Adipose tissue (tissue), 3 donors: ENCODE results near the gene PBX2. TPM values are rescaled to one million over a fixed set of nuclear protein-coding genes. Genes with fewer than 3 reads are reported as not detected.
"Not testable (repeated sequence)": the region's sequence is repeated elsewhere in the genome, so short reads cannot be mapped to it uniquely, and the experiment has no call there.

Experiments used
- H3K27ac ChIP-seq: one replicate; pipeline ENCODE4 v1.5.1; 2013; ENCODE audit warnings: low read depth, low read length
- WGBS, 3 donors: extraction: QIAGEN DNeasy Blood & Tissue Kit; methylation state at CpG; one replicate each; pipeline ENCODE4 v1.1.7; 2013; 5-methylcytosine and 5-hydroxymethylcytosine counted together
- polyA plus RNA-seq, 3 donors: library from polyadenylated mRNA; stranded (reverse); fragments of 200-250 nt; gene quantifications; one replicate each; pipeline ENCODE4 v1.2.3, GENCODE V29; 2013
- donor health status: healthy with polysubstance abuse.
- donor health status: Bipolar disorder and iron deficiency.
- donor health status: healthy.

Gene PBX2
- polyA plus RNA-seq, 3 donors = 19.0 to 60.2 (median 33.5) TPM

- WGBS, 3 donors = 77 to 84% (median 77%) methylated on average over 8 of the region's 8 CpGs
- H3K27ac ChIP-seq = peak overlapping the region; percentile 58
Measured at GRCh38 chr6:32190911-32191677, 1.1 kb upstream of the PBX2 start.

GRCh38 chr6:32189742-32190053 is 304 bp downstream of the PBX2 start:
- H3K27ac ChIP-seq = peak overlapping the region; percentile 69
- 0 to 15% (median 2%) methylated on average over 13 to 23 of the region's 23 CpGs for WGBS, 3 donors

- 1 to 3% (median 2%) methylated on average over 9 to 10 of the region's 10 CpGs for WGBS, 3 donors
Measured at GRCh38 chr6:32189069-32189741, 797 bp downstream of the PBX2 start.

GRCh38 chr6:32188381-32189068 is 1.5 kb downstream of the PBX2 start:
- WGBS, 3 donors = 16 to 28% (median 23%) methylated on average over 10 to 12 of the region's 13 CpGs
- peak overlapping the region; percentile 40 for H3K27ac ChIP-seq

More at GRCh38 chr6:32189069-32189741, 797 bp downstream of the PBX2 start:
- peak overlapping the region; percentile 69 for H3K27ac ChIP-seq

GRCh38 chr6:32187725-32188380 is 2.1 kb downstream of the PBX2 start:
- WGBS, 3 donors = 68 to 78% (median 74%) methylated on average over 16 to 18 of the region's 18 CpGs
- not testable (repeated sequence) for H3K27ac ChIP-seq

GRCh38 chr6:32187009-32187709 is 2.8 kb downstream of the PBX2 start:
- H3K27ac ChIP-seq = no peak overlapping the region
- WGBS, 3 donors = 49 to 70% (median 51%) methylated on average over 12 of the region's 12 CpGs

- not testable (repeated sequence) for H3K27ac ChIP-seq
- WGBS, 3 donors = 58 to 65% (median 63%) methylated on average over 10 of the region's 10 CpGs
Measured at GRCh38 chr6:32186151-32186840, 3.7 kb downstream of the PBX2 start.

GRCh38 chr6:32185681-32186131 is 4.3 kb downstream of the PBX2 start:
- H3K27ac ChIP-seq = not testable (repeated sequence)
- 35 to 38% (median 37%) methylated on average over 11 of the region's 11 CpGs for WGBS, 3 donors

- H3K27ac ChIP-seq = no peak within 1 kb of the TSS
- 74 to 81% (median 81%) methylated on average over 6 of the region's 6 CpGs for WGBS, 3 donors
Measured at GRCh38 chr6:32184084-32184640, 5.8 kb downstream of the PBX2 start, which contains the start of gene AGER. Gene AGER (minus strand): TSS chr6:32184253. CDS start chr6:32184222, 31 bp downstream.

- WGBS, 3 donors = 66 to 90% (median 80%) methylated on average over 15 of the region's 15 CpGs
- H3K27ac ChIP-seq = no peak overlapping the region
Measured at GRCh38 chr6:32183483-32184083, 6.4 kb downstream of the PBX2 start.

- WGBS, 3 donors = 78 to 85% (median 82%) methylated on average over 3 of the region's 3 CpGs
- no peak overlapping the region for H3K27ac ChIP-seq
Measured at GRCh38 chr6:32183030-32183429, 7.0 kb downstream of the PBX2 start.

- no peak overlapping the region for H3K27ac ChIP-seq
Measured at GRCh38 chr6:32182555-32182981, 7.4 kb downstream of the PBX2 start.

GRCh38 chr6:32181915-32182529 is 8.0 kb downstream of the PBX2 start:
- 67 to 92% (median 78%) methylated on average over 10 of the region's 10 CpGs for WGBS, 3 donors
- H3K27ac ChIP-seq = no peak overlapping the region

More at GRCh38 chr6:32182555-32182981, 7.4 kb downstream of the PBX2 start:
- WGBS, 3 donors = 79 to 88% (median 83%) methylated on average over 10 of the region's 10 CpGs

- H3K27ac ChIP-seq = no peak overlapping the region
- 86 to 92% (median 89%) methylated on average over 14 to 15 of the region's 15 CpGs for WGBS, 3 donors
Measured at GRCh38 chr6:32181148-32181702, 8.8 kb downstream of the PBX2 start.

GRCh38 chr6:32179766-32180405 is 10.1 kb downstream of the PBX2 start:
- H3K27ac ChIP-seq = no peak overlapping the region

More at GRCh38 chr6:32179766-32180405, 10.1 kb downstream of the PBX2 start:
- WGBS, 3 donors = 56 to 69% (median 69%) methylated on average over 10 of the region's 10 CpGs
